NCI-H2081 treated with DMSO at 0.1 percent for 48 hours (cell line): Measurements from ENCODE around the gene GPR32.
A peak's percentile ranks its signal among the peaks of the same experiment; 100 is the strongest.
"Not testable (repeated sequence)": the region's sequence is repeated elsewhere in the genome, so short reads cannot be mapped to it uniquely, and the experiment has no call there.

ENCODE experiments used
- DNase-seq: peaks from one replicate; lab custom pipeline; 2025; lab: John Stamatoyannopoulos, UW

The GPR32 gene

DNA sequence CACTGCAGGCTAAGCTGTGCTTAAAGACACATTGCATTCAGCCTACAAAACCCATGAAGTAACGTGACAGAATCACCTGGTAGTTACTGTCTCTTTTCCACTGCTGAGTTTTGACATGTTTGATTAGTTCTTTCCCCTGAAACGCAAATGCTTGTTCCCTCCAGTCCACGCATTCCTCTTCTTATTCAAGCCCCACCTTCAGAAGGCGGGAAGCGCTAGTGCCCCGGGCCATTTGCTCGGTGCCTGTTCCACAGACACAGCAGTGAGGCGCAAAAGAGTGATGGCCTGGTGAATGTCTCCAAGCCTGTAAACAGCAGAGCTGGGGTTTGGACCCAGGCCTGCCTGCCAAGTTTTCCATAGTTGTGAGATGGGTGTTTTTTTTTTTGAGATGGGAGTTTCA lies 30.8 kb downstream of the GPR32 start:
- no peak for DNase-seq

DNA sequence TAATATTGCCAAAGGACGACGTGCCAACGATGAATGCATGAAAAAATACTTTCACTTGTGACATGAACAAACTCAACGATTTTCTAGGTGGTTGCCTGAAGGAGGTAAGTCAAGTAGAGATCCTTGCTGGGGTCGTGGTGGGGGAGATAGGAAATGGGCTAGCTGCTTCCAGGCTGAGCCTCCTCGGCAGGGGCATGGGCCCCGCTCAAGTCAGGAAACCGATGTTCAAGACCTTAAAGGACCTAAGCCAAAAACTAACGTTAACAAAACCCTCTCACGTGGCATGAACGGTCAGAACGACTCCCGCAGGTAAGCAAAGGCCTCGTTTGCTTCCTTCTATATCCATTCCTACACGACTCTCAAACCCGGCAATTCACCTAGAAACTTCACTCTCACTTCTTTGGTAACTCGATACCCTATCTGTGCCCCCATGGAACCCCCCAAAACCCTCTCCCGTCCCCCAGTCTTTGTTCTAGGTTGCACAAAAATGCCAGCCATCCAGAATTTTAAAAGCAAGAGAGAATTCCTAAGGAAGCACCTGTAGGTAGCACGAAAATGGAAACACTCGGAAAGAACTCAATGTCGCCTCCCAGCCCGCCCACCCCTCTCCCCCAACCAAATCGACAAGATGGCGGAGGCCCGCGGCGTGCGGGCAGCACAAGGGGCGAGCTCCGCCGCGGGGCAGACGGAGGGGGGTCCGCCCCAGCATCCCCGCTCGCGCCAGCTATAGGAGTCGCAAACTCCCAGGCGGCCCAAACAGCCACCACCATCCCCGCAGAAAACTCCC lies 33.6 kb downstream of the GPR32 start:
- no peak for DNase-seq

DNA sequence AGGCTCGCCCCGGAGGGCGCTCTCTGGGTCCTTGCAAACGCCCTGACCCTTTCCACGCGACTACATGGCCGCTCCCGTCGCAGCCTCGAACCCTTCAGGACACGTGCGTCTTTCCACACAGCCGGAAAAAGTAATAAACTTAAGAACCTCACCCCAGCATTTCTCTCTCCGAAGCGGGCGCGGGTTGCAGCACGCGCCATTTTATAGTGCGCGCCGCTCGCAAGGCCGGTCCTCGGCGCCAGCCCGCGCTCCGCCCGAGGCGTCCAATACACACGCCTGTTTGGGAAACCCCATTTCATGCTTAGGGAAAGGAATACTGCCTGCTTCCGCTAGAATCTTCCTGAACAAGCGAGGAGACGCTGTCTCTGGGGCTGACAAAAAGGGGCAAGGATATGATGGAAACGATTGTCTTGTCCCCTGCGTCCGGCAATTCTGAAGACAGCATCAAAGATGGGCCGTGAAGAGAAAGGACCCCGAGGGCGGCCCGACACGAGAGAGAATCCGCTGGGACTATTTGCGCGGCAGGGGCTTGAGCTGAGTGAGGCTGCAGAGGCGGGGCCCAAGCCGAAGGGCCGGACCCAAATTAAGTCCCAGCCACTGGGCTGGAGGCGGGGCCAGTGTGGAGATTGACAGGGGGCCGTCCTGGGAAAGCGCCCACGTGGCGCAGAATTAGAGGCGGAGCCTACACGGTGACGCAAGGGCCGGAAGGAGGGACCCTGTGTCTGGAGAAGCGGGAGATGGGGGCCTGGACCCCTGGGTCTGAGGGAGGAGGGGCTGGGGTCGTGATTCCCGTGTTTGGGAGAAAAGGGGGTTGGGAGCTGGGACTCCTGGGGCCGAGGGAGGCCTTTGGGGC lies 34.4 kb downstream of the GPR32 start:
- DNase-seq = peak; percentile 90

DNA sequence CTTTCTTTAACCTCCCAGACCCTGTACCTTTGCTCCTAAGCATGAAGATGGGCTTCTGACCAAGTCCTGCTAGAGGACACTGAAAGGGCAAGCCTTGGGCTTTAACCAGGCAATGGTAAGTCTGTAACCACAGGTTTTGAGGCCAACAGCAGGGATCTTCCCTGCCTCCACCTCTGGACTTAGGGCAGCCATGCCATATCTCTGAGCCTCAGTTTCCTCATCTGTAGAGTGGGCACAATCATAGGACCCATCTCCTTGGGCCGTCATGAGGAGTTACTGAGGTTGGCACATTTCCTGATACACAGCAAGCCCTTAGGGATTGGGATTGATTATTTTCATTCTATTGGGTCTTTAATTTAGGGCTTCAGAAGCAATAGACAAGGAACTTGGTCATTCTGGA lies 38.6 kb downstream of the GPR32 start:
- no peak for DNase-seq

DNA sequence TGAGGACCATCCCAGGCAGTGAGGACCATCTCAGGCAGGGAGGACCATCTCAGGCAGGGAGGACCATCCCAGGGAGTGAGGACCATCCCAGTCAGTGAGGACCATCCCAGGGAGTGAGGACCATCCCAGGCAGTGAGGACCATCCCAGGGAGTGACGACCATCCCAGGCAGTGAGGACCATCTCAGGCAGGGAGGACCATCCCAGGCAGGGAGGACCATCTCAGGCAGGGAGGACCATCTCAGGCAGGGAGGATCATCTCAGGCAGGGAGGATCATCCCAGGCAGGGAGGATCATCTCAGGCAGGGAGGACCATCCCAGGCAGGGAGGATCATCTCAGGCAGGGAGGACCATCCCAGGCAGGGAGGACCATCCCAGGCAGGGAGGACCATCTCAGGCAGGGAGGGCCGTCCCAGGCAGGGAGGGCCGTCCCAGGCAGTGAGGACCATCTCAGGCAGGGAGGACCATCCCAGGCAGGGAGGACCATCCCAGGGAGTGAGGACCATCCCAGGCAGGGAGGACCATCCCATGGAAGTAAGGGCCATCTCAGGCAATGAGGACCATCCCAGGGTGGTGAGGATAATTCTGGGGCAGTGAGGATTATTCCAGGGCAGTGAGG lies 41.5 kb downstream of the GPR32 start:
- DNase-seq = not testable (repeated sequence)

DNA sequence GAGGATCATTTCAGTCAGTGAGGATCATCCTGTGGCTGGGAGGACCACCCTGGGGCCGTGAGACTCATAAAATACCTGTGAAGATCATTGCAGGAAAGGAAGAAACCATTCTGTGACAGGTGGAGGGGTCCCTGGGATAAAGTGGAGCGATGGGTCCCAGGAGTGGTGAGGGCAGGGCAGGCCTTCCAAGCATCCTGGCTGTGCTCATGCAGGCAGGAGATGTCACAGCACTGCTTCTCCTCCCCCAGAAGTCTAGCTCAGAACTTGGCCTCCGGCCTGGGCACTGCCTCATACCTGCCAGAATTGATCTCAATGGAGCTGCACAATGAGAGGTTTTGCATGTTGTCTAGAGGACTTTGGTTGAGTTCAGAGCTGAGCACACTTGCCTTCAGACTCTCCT lies 42.2 kb downstream of the GPR32 start:
- no peak for DNase-seq

DNA sequence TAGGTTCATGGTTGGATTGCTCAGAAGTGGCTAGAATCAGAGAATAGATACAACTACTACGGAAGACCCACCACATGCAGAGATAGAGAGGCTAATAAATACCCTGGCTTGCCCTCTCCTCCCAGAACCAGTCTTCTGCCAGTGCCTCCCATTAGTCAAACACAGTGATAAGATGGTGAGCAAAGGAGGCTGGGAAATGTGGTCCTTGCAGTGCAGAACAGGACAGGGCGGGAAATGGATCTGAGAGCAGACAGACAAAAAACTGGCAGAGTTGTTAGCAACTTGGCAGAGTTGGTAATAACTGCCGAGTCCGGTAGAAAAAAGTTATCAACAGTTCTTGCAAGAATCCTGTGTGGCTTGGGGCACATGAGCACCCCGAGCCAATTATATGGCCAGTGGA lies 44.6 kb downstream of the GPR32 start:
- DNase-seq = no peak

DNA sequence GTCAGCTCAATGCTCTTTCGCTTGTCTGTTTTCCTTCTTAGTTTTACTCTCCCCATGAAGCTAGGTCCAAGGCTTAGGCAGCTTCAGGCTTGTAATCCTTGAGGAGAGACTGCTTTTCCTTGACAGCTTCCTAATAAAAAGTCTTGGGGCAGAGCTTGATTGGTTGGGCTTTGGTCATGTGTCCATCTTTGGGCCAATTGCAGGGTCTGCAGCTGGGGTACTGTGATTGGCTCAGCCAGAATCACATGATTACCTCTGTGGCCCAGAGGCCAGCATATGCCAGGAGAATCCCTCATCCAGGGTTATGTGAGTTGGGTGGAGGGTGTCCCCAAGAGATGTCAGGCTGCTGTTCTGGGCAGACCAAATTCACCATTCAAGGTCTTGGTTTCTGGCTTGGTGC lies 45.2 kb downstream of the GPR32 start:
- DNase-seq = no peak

DNA sequence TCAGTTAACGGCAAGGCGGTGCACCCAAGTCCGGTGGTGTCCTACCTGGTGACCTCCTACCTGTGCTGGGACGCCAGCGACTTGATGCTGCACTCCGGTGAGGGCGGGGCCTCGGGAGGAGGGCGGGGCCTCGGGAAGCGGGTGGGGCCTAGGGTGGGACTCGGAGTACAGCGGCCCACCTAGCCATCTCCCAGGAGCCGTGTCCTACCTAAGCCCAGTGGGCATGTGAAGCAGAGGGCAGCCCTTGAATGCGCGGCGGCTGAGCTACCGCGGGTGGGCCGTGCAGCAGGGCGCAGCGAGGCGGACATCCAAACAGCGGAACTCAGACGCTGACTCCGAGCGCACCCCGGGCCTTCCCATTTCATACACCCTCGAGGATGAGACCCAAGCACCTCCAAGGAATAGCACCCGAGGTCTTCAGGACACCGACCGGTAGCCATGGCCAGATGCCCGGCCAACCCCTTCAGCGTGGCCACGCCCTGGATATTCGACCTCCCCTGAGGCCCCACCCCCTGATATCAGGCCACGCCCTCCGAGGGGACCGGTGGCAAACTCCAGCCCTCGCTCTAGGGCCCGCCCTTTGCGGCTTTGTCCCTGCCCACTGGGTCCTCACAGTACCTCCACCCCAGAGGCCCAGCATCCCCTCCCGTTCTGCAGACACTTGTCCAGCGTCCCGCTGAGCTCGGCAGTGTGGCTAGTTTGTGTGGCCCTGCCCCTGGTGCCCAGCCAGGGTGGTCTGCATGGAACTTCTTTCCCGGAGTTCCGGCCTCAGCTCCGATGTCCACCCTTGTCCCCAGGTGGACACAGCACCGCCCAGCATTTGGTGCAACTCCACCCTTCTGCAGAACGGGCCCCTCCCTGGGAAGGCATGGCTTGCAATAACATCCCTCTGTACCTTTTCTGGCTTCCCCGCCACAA lies 47.9 kb downstream of the GPR32 start:
- no peak for DNase-seq

DNA sequence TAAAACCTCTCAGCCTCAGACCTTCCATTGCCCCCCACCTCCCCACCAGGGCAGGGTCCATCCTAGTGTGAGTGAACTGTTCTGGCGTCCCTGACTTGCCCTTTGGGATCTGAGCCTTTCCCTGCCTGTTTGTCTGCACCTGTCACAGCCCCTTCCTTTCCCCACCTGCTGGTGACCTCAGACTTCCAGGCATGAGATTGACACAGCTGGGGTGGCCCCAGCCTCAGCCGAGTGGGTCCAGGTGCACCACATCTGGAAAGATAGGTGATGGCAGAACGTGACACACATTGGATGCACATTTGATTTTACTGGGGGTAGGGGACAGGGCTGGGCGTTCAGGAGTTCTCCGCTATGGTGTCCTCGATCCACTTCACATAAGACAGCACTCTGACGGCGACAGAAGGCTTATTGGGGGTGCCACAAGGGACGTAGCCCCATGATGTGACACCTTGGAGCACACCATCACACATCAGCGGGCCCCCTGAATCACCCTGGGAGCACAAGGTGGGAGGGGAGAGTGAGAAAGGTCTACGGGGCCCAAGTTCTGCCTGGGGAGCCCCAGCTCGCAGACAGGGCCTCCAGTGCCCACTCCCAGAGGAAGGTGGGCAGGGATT lies 48.7 kb downstream of the GPR32 start:
- no peak for DNase-seq

DNA sequence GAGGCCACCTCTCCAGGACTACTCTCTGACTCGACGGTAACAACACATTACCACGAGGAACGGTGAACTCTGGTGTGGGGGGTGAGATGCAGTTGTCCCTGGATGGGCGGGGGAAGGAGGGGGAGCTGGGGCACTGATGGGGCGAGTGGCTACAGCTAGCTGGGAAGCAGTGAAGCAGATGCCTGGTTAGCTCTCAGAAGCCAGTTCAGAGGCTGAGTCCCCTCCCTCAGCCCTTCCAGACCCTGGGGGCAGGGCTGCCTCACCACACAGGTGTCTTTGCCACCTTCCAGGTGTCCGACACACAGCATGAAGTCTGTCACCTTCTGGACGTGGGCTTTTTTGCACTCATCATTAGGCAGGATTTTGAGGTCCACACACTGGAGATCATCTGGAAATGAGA lies 49.4 kb downstream of the GPR32 start:
- DNase-seq = no peak

DNA sequence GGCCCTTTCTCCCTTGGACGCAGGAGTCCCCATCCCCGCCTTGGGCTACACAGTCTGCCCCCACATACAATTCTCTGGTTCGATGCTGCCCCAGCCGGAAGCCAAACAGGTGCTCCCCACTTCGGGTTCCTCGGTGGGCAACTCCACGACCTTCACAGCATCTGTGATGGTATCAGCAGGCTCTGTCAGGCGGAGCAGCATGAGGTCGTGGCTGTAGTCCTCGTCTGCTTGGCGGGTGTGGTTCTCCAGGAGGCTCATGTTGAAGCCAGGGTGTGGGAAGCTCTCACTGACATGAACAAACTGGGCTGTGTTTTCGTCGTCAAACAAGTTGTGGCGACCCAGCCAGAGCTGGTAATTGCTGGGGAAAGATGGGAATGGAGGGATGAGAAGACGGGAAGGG lies 49.8 kb downstream of the GPR32 start:
- no peak for DNase-seq

DNA sequence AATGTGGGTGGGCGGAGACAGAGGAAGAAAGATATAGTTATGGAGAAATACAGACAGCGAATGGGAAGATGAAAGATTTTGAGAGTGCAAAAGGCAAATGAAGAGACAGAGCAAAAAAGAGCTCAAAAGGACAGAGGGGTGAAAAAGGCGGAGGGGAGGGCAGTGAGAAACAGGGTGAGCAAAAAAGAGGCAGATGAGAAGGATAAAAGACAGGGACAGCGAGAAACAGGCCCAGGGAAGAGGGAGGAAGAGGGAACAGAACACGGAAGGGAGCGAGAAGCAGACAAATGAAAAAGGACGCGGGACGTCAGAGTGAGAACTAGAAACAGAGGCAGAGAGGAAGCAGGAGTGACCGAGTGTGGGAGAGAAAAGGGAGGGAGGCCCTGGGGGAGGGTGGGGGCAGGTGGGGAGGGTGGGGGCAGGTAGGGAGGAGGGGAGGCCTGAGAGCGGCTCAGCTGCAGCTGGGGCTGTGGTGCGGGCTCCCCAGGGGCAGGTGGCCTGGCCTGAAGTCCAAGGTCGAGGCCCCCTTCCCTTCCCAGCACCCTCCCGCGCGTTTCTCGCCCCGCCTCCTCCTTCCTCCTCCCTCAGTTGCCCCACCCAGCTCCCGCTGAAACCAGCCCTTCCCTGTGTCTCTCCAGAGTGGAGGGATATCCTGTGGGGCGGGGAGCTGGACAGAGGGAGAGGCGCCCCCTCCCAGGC lies 50.4 kb downstream of the GPR32 start:
- no peak for DNase-seq

DNA sequence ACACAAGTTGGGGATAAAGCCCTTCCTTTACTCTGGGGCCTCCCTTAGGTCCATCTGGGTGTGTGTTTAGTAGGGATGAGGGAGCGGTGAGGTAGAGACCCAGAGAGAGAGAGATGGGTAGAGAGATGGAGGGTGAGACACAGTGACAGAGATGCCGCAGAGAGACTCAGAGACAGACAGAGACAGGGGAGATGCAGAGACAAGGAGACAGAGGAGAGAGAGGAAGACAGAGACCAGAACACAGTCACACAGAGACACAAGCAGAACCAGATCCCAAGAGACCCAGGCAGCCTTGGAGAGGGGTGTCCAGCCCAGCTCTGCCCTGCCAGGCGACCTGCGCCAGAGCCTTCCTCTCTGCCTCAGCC lies 51.0 kb downstream of the GPR32 start:
- DNase-seq = no peak
